H1 (cell line): ENCODE data around the gene NFASC. TPM values are rescaled to one million over a fixed set of nuclear protein-coding genes. Genes with fewer than 3 reads are reported as not detected.

ENCODE experiments used
- CTCF ChIA-PET: fragments of 300-600 bp; sonication (Branson Sonifier 250); formaldehyde crosslinking; loops from one replicate; lab custom pipeline; 2021; ENCODE audit not compliant: partially characterized antibody; lab: Charles Lee
- POLR2A ChIA-PET: fragments of 300-600 bp; sonication (Branson Sonifier 250); formaldehyde crosslinking; loops from one replicate; lab custom pipeline; 2021; ENCODE audit warnings: inconsistent platforms; ENCODE audit not compliant: partially characterized antibody; lab: Charles Lee
- DNase-seq, 2 experiments: peaks; one replicate each; pipeline versions ENCODE4 v3.0.0 to v3.0.0-alpha.2; 2010 to 2022; ENCODE audit warnings: low spot score in 2 of 2, low read depth in 1 of 2, mixed read lengths in 1 of 2
- FAIRE-seq: peaks from 2 replicates; lab custom pipeline; 2011; peaks lifted over from hg19 to GRCh38; lab: Jason Lieb, UNC
- H2AFZ ChIP-seq: 2 replicates; pipeline ENCODE4 v1.8.1; 2012; ENCODE audit warnings: low read length, inconsistent platforms
- H2AK5ac ChIP-seq: 2 replicates; pipeline ENCODE4 v1.6.1; 2013; ENCODE audit warnings: low read depth, low read length
- H2BK120ac ChIP-seq: replicated peaks from 2 replicates; pipeline ENCODE3; 2013; ENCODE audit warnings: low read depth, low read length, inconsistent platforms
- H2BK12ac ChIP-seq: 2 replicates; pipeline ENCODE4 v1.6.1; 2013; ENCODE audit warnings: low read depth, low read length
- H2BK15ac ChIP-seq: 2 replicates; pipeline ENCODE4 v1.6.1; 2013; ENCODE audit warnings: low read length
- H2BK20ac ChIP-seq: 2 replicates; pipeline ENCODE4 v1.6.1; 2013; ENCODE audit warnings: low read length
- H2BK5ac ChIP-seq: 2 replicates; pipeline ENCODE4 v1.6.1; 2013; ENCODE audit warnings: low read depth, low read length
- H3K14ac ChIP-seq: 2 replicates; pipeline ENCODE4 v1.6.1; 2013; ENCODE audit warnings: inconsistent platforms; ENCODE audit not compliant: insufficient read length
- H3K18ac ChIP-seq: 2 replicates; pipeline ENCODE4 v1.6.1; 2013; ENCODE audit warnings: low read length; ENCODE audit errors: extremely low read depth
- H3K23ac ChIP-seq: 2 replicates; pipeline ENCODE4 v1.6.1; 2013; ENCODE audit warnings: inconsistent platforms; ENCODE audit not compliant: insufficient read length
- H3K23me2 ChIP-seq: 2 replicates; pipeline ENCODE4 v1.6.1; 2013; ENCODE audit warnings: low read depth, low read length
- H3K27ac ChIP-seq: 2 replicates; pipeline ENCODE4 v1.6.1; 2011; ENCODE audit warnings: low read depth, low read length, inconsistent platforms
- H3K27me3 ChIP-seq, 4 experiments: replicated peaks in 1 of 4; 1 replicate in 1 of 4; 2 replicates in 3 of 4; pipeline versions ENCODE4 v1.6.1 to v1.8.1; 2011 to 2013; ENCODE audit warnings: low read length in 3 of 4, mild to moderate bottlenecking in 3 of 4, inconsistent platforms in 2 of 4, mixed read lengths in 2 of 4, moderate library complexity in 1 of 4; ENCODE audit not compliant: control insufficient read depth in 3 of 4, insufficient read depth in 3 of 4; ENCODE audit errors: extremely low read depth in 1 of 4
- H3K36me3 ChIP-seq, 4 experiments: 2 replicates each; pipeline versions ENCODE4 v1.6.1 to v1.8.1; 2011 to 2013; ENCODE audit warnings: mild to moderate bottlenecking in 4 of 4, low read length in 3 of 4, moderate library complexity in 2 of 4, control low read depth in 1 of 4, inconsistent platforms in 1 of 4; ENCODE audit not compliant: insufficient read depth in 4 of 4, control insufficient read depth in 2 of 4
- H3K4ac ChIP-seq: replicated peaks from 2 replicates; pipeline ENCODE3; 2013; ENCODE audit warnings: low read length, low read depth, mixed read lengths, inconsistent platforms; ENCODE audit not compliant: insufficient read length
- H3K4me1 ChIP-seq, 4 experiments: replicated peaks in 1 of 4; 1 replicate in 1 of 4; 2 replicates in 3 of 4; pipeline versions ENCODE4 v1.6.1 to v1.8.1; 2011 to 2013; ENCODE audit warnings: low read length in 3 of 4, inconsistent platforms in 2 of 4, mixed read lengths in 1 of 4; ENCODE audit not compliant: insufficient read depth in 4 of 4, control insufficient read depth in 3 of 4
- H3K4me2 ChIP-seq, 2 experiments: 2 replicates each; pipeline versions ENCODE4 v1.6.1 to v1.8.1; 2011 to 2013; ENCODE audit warnings: low read depth in 2 of 2, low read length in 2 of 2, control low read depth in 1 of 2, inconsistent platforms in 1 of 2, mild to moderate bottlenecking in 1 of 2; ENCODE audit not compliant: insufficient read depth in 1 of 2
- H3K4me3 ChIP-seq, 4 experiments: fragments of 200-600, 300-600 bp in 1 of 4; sonication (generic), shearing (Covaris generic), sonication (Bioruptor Twin) in 1 of 4; 2 replicates each; pipeline versions ENCODE4 v1.5.1 to v1.8.1; 2011 to 2016; ENCODE audit warnings: low read length in 4 of 4, low read depth in 3 of 4, control low read depth in 2 of 4, inconsistent platforms in 2 of 4, mild to moderate bottlenecking in 2 of 4, mixed read lengths in 1 of 4, moderate library complexity in 1 of 4; ENCODE audit not compliant: insufficient read depth in 2 of 4; ENCODE audit errors: extremely low read depth in 1 of 4
- H3K56ac ChIP-seq: replicated peaks from 2 replicates; pipeline ENCODE3; 2013; ENCODE audit warnings: low read depth, mild to moderate bottlenecking, mixed read lengths, low read length, inconsistent platforms; ENCODE audit not compliant: insufficient read length
- H3K79me1 ChIP-seq: 2 replicates; pipeline ENCODE4 v1.6.1; 2013; ENCODE audit warnings: low read depth, low read length, control low read depth
- H3K79me2 ChIP-seq, 2 experiments: 2 replicates each; pipeline versions ENCODE4 v1.6.1 to v1.8.1; 2012 to 2013; ENCODE audit warnings: low read length in 2 of 2, mild to moderate bottlenecking in 2 of 2, inconsistent platforms in 1 of 2; ENCODE audit not compliant: insufficient read depth in 2 of 2, control insufficient read depth in 1 of 2
- H3K9ac ChIP-seq, 4 experiments: replicated peaks in 1 of 4; 1 replicate in 1 of 4; 2 replicates in 3 of 4; pipeline versions ENCODE4 v1.6.1 to v1.8.1; 2011 to 2013; ENCODE audit warnings: low read depth in 3 of 4, low read length in 3 of 4, control low read depth in 2 of 4, mild to moderate bottlenecking in 2 of 4, moderate library complexity in 2 of 4, inconsistent platforms in 1 of 4; ENCODE audit errors: extremely low read depth in 1 of 4
- H3K9me3 ChIP-seq, 2 experiments: 2 replicates each; pipeline versions ENCODE4 v1.6.1 to v1.8.1; 2012 to 2013; ENCODE audit warnings: mild to moderate bottlenecking in 2 of 2, moderate library complexity in 2 of 2, control low read depth in 1 of 2, inconsistent platforms in 1 of 2, low read depth in 1 of 2, low read length in 1 of 2, mixed read lengths in 1 of 2; ENCODE audit not compliant: insufficient read depth in 2 of 2
- H4K20me1 ChIP-seq, 2 experiments: replicated peaks in 1 of 2; 2 replicates each; pipeline versions ENCODE3 to v1.8.1; 2011 to 2013; ENCODE audit warnings: inconsistent platforms in 2 of 2, low read length in 2 of 2, mild to moderate bottlenecking in 1 of 2; ENCODE audit not compliant: insufficient read depth in 2 of 2, control insufficient read depth in 1 of 2
- H4K5ac ChIP-seq: 2 replicates; pipeline ENCODE4 v1.6.1; 2013; ENCODE audit warnings: low read length, low read depth, mixed read lengths, inconsistent platforms; ENCODE audit not compliant: insufficient read length
- H4K8ac ChIP-seq: 2 replicates; pipeline ENCODE4 v1.8.0; 2013; ENCODE audit warnings: mild to moderate bottlenecking, moderate library complexity, low read length, inconsistent platforms; ENCODE audit not compliant: insufficient read depth; ENCODE audit errors: extremely low read depth
- H4K91ac ChIP-seq: replicated peaks from 2 replicates; pipeline ENCODE3; 2013; ENCODE audit warnings: low read length, mixed read lengths, inconsistent platforms; ENCODE audit not compliant: insufficient read length
- FOSL1 ChIP-seq: IDR thresholded peaks from 2 replicates; pipeline ENCODE4 v1.6.1; 2011; ENCODE audit warnings: mild to moderate bottlenecking, low read depth, low read length, moderate library complexity; ENCODE audit not compliant: insufficient read depth
- GABPA ChIP-seq: IDR thresholded peaks from 2 replicates; pipeline ENCODE4 v1.6.1; 2011; ENCODE audit warnings: mild to moderate bottlenecking, low read length, moderate library complexity, borderline replicate concordance; ENCODE audit not compliant: insufficient read depth
- POLR2AphosphoS5 ChIP-seq: IDR thresholded peaks from 2 replicates; pipeline ENCODE4 v1.6.1; 2011; ENCODE audit warnings: low read depth, low read length
- SIN3A ChIP-seq, 2 experiments: IDR thresholded peaks in 1 of 2; conservative IDR thresholded peaks in 1 of 2; 2 replicates each; pipeline ENCODE4 v1.6.1; 2011 to 2012; ENCODE audit warnings: low read length in 2 of 2, improper control_type of control experiment in 1 of 2, low read depth in 1 of 2, mild to moderate bottlenecking in 1 of 2
- SP2 ChIP-seq: IDR thresholded peaks from 2 replicates; pipeline ENCODE4 v1.6.1; 2012; ENCODE audit warnings: mild to moderate bottlenecking, low read length, inconsistent platforms
- TEAD4 ChIP-seq: IDR thresholded peaks from 2 replicates; pipeline ENCODE4 v1.6.1; 2012; ENCODE audit warnings: low read depth, low read length, inconsistent platforms, mixed read lengths
- WGBS, 2 experiments: shearing (Covaris generic) in 1 of 2; methylation state at CpG; one replicate each; pipeline versions ENCODE4 v1.1.6 to v1.1.7; 2013 to 2015; ENCODE audit warnings: low lambda C conversion rate in 2 of 2, mixed read lengths in 2 of 2, inconsistent platforms in 1 of 2, low coverage in 1 of 2, missing lambda C conversion rate in 1 of 2; ENCODE audit not compliant: insufficient replicate concordance in 2 of 2, insufficient coverage in 1 of 2, insufficient read length in 1 of 2; ENCODE audit errors: extremely low coverage in 1 of 2, missing lambda C conversion rate in 1 of 2; 5-methylcytosine and 5-hydroxymethylcytosine counted together
- polyA plus RNA-seq, 7 experiments: library from polyadenylated mRNA; depleted of rRNA in 3 of 7; stranded (reverse) in 5 of 7; unstranded in 2 of 7; fragments of >200 nt in 5 of 7; fragments of 200-250 nt in 2 of 7; gene quantifications; 1 replicate in 5 of 7; 2 replicates in 1 of 7; 4 replicates in 1 of 7; pipeline versions ENCODE4 v1.2.1 to v1.2.3, GENCODE V29; 2011 to 2013; ENCODE audit warnings: missing spikeins in 2 of 7, mixed read lengths in 2 of 7
- total RNA-seq: library from RNA; stranded (reverse); fragmentation: NEBNext Ultra II Directional; extraction: Animal tissue kit (Norgen Biotek cat#: 25700); gene quantifications from 2 replicates; pipeline ENCODE4 v1.2.1, GENCODE V29; 2021
- TF ChIP-seq, protein P1 (sequence below), 3 experiments: IDR thresholded peaks; 1 replicate in 2 of 3; 2 replicates in 1 of 3; pipeline versions ENCODE4 v1.5.1 to v1.6.1; 2011; ENCODE audit warnings: low read length in 3 of 3, mild to moderate bottlenecking in 3 of 3, inconsistent platforms in 2 of 3, low read depth in 1 of 3, moderate library complexity in 1 of 3; ENCODE audit not compliant: insufficient read depth in 1 of 3; ENCODE audit errors: control extremely low read depth in 1 of 3

NFASC gene
- total and polyA plus RNA-seq, 2 of the 8 experiments (the other 6 are each of a cell fraction or from before 2014, with no cell fraction given): 5.0 to 15.2 TPM

DNA sequence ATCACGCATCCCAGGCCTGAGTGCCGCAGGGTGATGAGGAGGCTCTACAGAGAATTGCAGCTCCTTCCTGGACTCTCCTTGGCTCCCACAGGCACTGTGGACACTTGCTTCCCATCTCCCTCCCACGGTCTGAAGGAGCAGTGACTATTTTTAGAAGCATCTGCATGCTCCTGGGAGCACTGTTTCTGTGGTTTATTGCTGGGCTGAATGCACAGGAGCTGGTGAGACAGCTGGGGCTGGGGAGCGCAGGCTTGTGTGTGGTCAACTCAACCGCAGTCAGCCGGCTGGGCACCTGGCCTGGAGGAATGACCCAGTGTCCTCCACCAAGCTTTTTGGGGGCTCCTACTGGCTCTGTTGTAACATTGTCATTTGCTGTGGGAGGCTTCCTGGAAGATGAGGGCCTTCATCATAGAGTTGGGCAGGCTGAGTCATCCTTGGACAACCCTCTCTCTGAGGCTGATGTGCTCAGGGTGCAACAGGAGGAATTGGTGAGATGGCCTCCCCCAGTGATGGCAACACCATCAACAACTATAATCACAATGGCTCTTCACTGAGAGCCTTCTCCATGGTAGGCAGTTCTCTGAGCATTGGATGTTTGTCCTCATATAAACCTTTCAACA lies 1.7 kb downstream of the NFASC start:
- Histone ChIP-seq H2BK5ac (no peak overlapping the region), H3K79me2 (no peaks in the 10 kb centered on the region), H2BK15ac (no peak overlapping the region), H3K4ac (no peak overlapping the region), H3K9me3 (no peaks in the 10 kb centered on the region), H2AFZ (no peak overlapping the region), H3K23me2 (no peaks in the 10 kb centered on the region; the same call in 1 of the 2 replicates), H2BK120ac (no peak overlapping the region), H2BK20ac (no peak overlapping the region), H3K18ac (no peak overlapping the region), H3K14ac (no peak overlapping the region), H2BK12ac (no peak overlapping the region), H3K23ac (no peak overlapping the region), H3K79me1 (peaks cover 4% of the 10 kb centered on the region; the same call in 1 of the 2 replicates), H3K27ac (no peak overlapping the region), H3K36me3 (no peaks in the 10 kb centered on the region), H4K5ac (no peak overlapping the region), H3K4me1 (peaks cover 0 to 18% (median 0%) of the 10 kb centered on the region in 4 experiments; a peak in 4 of 7 replicates), H3K4me2 (no peak overlapping the region), H3K4me3 (no peak overlapping the region), H4K91ac (no peak overlapping the region), H4K20me1 (no peaks in the 10 kb centered on the region), H3K27me3 (no peaks in the 10 kb centered on the region), H4K8ac (no peak overlapping the region), H3K9ac (no peak overlapping the region), H2AK5ac (no peak overlapping the region), H3K56ac (no peak overlapping the region)
- no peak for FAIRE-seq
- no peak for DNase-seq
- CTCF ChIA-PET: interaction anchor here (1.0 to 2.4 kb wide), 3 partner anchors 49 to 69 kb away, joined by 3 to 9 read pairs (median 3); no protein-coding TSS in a partner anchor
- no peak for TF ChIP-seq FOSL1
- no peak for TF ChIP-seq GABPA
- no peak for TF ChIP-seq TEAD4
- TF ChIP-seq, protein P1, sequence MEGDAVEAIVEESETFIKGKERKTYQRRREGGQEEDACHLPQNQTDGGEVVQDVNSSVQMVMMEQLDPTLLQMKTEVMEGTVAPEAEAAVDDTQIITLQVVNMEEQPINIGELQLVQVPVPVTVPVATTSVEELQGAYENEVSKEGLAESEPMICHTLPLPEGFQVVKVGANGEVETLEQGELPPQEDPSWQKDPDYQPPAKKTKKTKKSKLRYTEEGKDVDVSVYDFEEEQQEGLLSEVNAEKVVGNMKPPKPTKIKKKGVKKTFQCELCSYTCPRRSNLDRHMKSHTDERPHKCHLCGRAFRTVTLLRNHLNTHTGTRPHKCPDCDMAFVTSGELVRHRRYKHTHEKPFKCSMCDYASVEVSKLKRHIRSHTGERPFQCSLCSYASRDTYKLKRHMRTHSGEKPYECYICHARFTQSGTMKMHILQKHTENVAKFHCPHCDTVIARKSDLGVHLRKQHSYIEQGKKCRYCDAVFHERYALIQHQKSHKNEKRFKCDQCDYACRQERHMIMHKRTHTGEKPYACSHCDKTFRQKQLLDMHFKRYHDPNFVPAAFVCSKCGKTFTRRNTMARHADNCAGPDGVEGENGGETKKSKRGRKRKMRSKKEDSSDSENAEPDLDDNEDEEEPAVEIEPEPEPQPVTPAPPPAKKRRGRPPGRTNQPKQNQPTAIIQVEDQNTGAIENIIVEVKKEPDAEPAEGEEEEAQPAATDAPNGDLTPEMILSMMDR (IDR thresholded peaks at IDR 0.05; ENCODE audit: control extremely low read depth in 1 of 3, insufficient read depth in 1 of 3, low read depth in 1 of 3, low read length in 3 of 3): no peak
- TF ChIP-seq SP2: no peak
- TF ChIP-seq SIN3A (conservative IDR thresholded peaks at IDR 0.05 in 1 of 2, IDR thresholded peaks at IDR 0.05 in 1 of 2; ENCODE audit: low read depth in 1 of 2, low read length in 2 of 2): no peak
- no peak for TF ChIP-seq POLR2AphosphoS5
- 91% methylated on average over 6 of the region's 6 CpGs; no CpG with 5 or more reads in 1 of the 2 experiments for WGBS, 2 experiments
- POLR2A ChIA-PET: no interaction called here
